ENCODE data around the gene RGS12.

- TF ChIP-seq CTCF (IDR thresholded peaks at IDR 0.05) (no peak), POLR2A (IDR thresholded peaks at IDR 0.05) (no peak)
Measured at GRCh38 chr4:3337357-3337732, 44.5 kb downstream of the RGS12 start.
